PC-9 (cell line): ENCODE data around the gene AFAP1. TPM values are rescaled to one million over a fixed set of nuclear protein-coding genes. Genes with fewer than 3 reads are reported as not detected.

Experiments used
- BruUV-seq: library from RNA; stranded (reverse); fragments of 400-500 nt; replicated peaks from 2 replicates; lab custom pipeline; 2021; lab: Mats Ljungman, UMichigan
- CTCF ChIA-PET: fragments of 300-600 bp; sonication (Branson Sonifier 250); formaldehyde crosslinking; loops from one replicate; lab custom pipeline; 2022; ENCODE audit warnings: antibody characterized with exemption; lab: Charles Lee
- POLR2A ChIA-PET: fragments of 300-600 bp; sonication (Branson Sonifier 250); formaldehyde crosslinking; loops from one replicate; lab custom pipeline; 2022; ENCODE audit warnings: antibody characterized with exemption; ENCODE audit not compliant: unreplicated experiment; lab: Charles Lee
- DNase-seq, 2 experiments: peaks; one replicate each; pipeline versions ENCODE4 v3.0.0 to v3.0.0-alpha.2; 2015 to 2022; ENCODE audit warnings: mixed read lengths in 1 of 2
- H2AFZ ChIP-seq: fragments of 200-600 bp; sonication (generic); 2 replicates; pipeline ENCODE4 v1.8.1; 2017; ENCODE audit warnings: antibody characterized with exemption
- H3F3A ChIP-seq: fragments of 200-600 bp; sonication (generic); 2 replicates; pipeline ENCODE4 v1.8.1; 2017; ENCODE audit warnings: antibody characterized with exemption, mild to moderate bottlenecking, low read depth; ENCODE audit not compliant: insufficient read depth
- H3K27ac ChIP-seq: fragments of 200-600 bp; sonication (generic); 2 replicates; pipeline ENCODE4 v1.6.1; 2016; ENCODE audit warnings: mixed run types
- H3K27me3 ChIP-seq: fragments of 200-600 bp; sonication (generic); 2 replicates; pipeline ENCODE4 v1.6.1; 2016; ENCODE audit warnings: low read depth, mixed run types; ENCODE audit not compliant: insufficient read depth
- H3K36me3 ChIP-seq: fragments of 200-600 bp; sonication (generic); 2 replicates; pipeline ENCODE4 v1.6.1; 2016; ENCODE audit warnings: low read depth, mixed run types
- H3K4me1 ChIP-seq: fragments of 200-600 bp; sonication (generic); replicated peaks from 2 replicates; pipeline ENCODE4 v1.6.1; 2016; ENCODE audit warnings: mixed run types; ENCODE audit not compliant: insufficient read depth
- H3K4me2 ChIP-seq: fragments of 200-600 bp; sonication (generic); 2 replicates; pipeline ENCODE4 v1.6.1; 2017; ENCODE audit warnings: mixed run types
- H3K4me3 ChIP-seq: fragments of 200-600 bp; sonication (generic); 2 replicates; pipeline ENCODE4 v1.6.1; 2016; ENCODE audit warnings: mixed run types
- H3K79me2 ChIP-seq: fragments of 200-600 bp; sonication (generic); 2 replicates; pipeline ENCODE4 v1.6.1; 2017; ENCODE audit warnings: low read depth, mixed run types
- H3K9me2 ChIP-seq: fragments of 200-600 bp; sonication (generic); 2 replicates; pipeline ENCODE4 v1.8.1; 2017; ENCODE audit warnings: mild to moderate bottlenecking; ENCODE audit not compliant: insufficient read depth
- H3K9me3 ChIP-seq: fragments of 200-600 bp; sonication (generic); 2 replicates; pipeline ENCODE4 v1.8.1; 2016; ENCODE audit warnings: low read depth; ENCODE audit not compliant: insufficient read depth
- H4K20me1 ChIP-seq: fragments of 200-600 bp; sonication (generic); 2 replicates; pipeline ENCODE4 v1.8.1; 2017; ENCODE audit not compliant: insufficient read depth
- CTCF ChIP-seq: fragments of 200-600 bp; sonication (generic); conservative IDR thresholded peaks from 2 replicates; pipeline ENCODE4 v1.6.1; 2017; ENCODE audit warnings: mixed run types, antibody characterized with exemption, mild to moderate bottlenecking, moderate library complexity
- EZH2 ChIP-seq: fragments of 200-600 bp; sonication (generic); IDR thresholded peaks from 2 replicates; pipeline ENCODE4 v1.8.0; 2017; ENCODE audit warnings: antibody characterized with exemption, low read depth
- intact Hi-C: fragments of 100-400 bp; cut with micrococcal nuclease; formaldehyde crosslinking; loops from one replicate; pipeline ENCODE4 v1.10.0; 2022; ENCODE audit not compliant: unreplicated experiment
- total RNA-seq: library from RNA; stranded (reverse); gene quantifications from 2 replicates; pipeline ENCODE4 v1.2.3, GENCODE V29; 2021

AFAP1 gene
- total RNA-seq, 1 experiment from 2014 or later: 69.6 TPM

- no peaks in the 10 kb centered on the region for H3K27me3 ChIP-seq
- H3K27ac ChIP-seq: peak overlapping the region; percentile 94
- H3K9me2 ChIP-seq: no peaks in the 10 kb centered on the region
- BruUV-seq: no TSS peak
- ChIA-PET POLR2A (no interaction called here), CTCF (interaction anchor here (0.7 kb wide), 1 partner anchor 31 kb away, joined by 3 read pairs; no protein-coding TSS in a partner anchor)
- DNase-seq: no peak
- H3K4me1 ChIP-seq: peaks cover 95% of the 10 kb centered on the region
- peak overlapping the region; percentile 36 for H3K4me2 ChIP-seq
- no peaks in the 10 kb centered on the region for H3K9me3 ChIP-seq
- peaks cover 81% of the 10 kb centered on the region for H3F3A ChIP-seq
- intact Hi-C loops: no loop called here
- H2AFZ ChIP-seq: no peak overlapping the region
- no peaks in the 10 kb centered on the region for H4K20me1 ChIP-seq
- H3K79me2 ChIP-seq: peaks cover 23% of the 10 kb centered on the region; the same call in 1 of the 2 replicates
- H3K36me3 ChIP-seq: no peaks in the 10 kb centered on the region
- no peak for TF ChIP-seq CTCF
- no peak for TF ChIP-seq EZH2
- no peak overlapping the region for H3K4me3 ChIP-seq
Observed at GRCh38 chr4:7968262-7968896, 28.7 kb upstream of the AFAP1 start.

- Histone ChIP-seq H3K36me3 (no peaks in the 10 kb centered on the region), H3K4me2 (peak overlapping the region; percentile 36), H3K9me2 (no peaks in the 10 kb centered on the region), H3K4me3 (no peak overlapping the region), H3K27me3 (no peaks in the 10 kb centered on the region), H3K27ac (peak overlapping the region; percentile 94), H2AFZ (no peak overlapping the region), H3F3A (peaks cover 75% of the 10 kb centered on the region), H3K9me3 (no peaks in the 10 kb centered on the region), H4K20me1 (no peaks in the 10 kb centered on the region), H3K79me2 (peaks cover 23% of the 10 kb centered on the region; the same call in 1 of the 2 replicates), H3K4me1 (peaks cover 97% of the 10 kb centered on the region)
- BruUV-seq: no TSS peak
- CTCF ChIA-PET: no interaction called here
- intact Hi-C loops: no loop called here
- peak in 1 of 2 experiments; percentile 25 for DNase-seq
- POLR2A ChIA-PET: interaction anchor here (0.7 to 0.8 kb wide), 2 partner anchors 10 to 12 kb away, joined by 5 to 6 read pairs; no protein-coding TSS in a partner anchor
- TF ChIP-seq EZH2: no peak
- TF ChIP-seq CTCF: no peak
Observed at GRCh38 chr4:7967501-7968261, 28.0 kb upstream of the AFAP1 start.

GRCh38 chr4:7967063-7967440 is 27.4 kb upstream of the AFAP1 start:
- no peak overlapping the region for H3K27ac ChIP-seq

More at GRCh38 chr4:7967063-7967440, 27.4 kb upstream of the AFAP1 start:
- Histone ChIP-seq H3K9me2 (no peaks in the 10 kb centered on the region), H3F3A (peaks cover 68% of the 10 kb centered on the region), H3K4me2 (no peak overlapping the region), H3K27me3 (no peaks in the 10 kb centered on the region), H3K79me2 (peaks cover 23% of the 10 kb centered on the region; the same call in 1 of the 2 replicates), H3K36me3 (no peaks in the 10 kb centered on the region), H2AFZ (no peak overlapping the region), H3K4me1 (peaks cover 93% of the 10 kb centered on the region), H3K4me3 (no peak overlapping the region), H4K20me1 (no peaks in the 10 kb centered on the region), H3K9me3 (no peaks in the 10 kb centered on the region)
- ChIA-PET CTCF (no interaction called here), POLR2A (interaction anchor here (0.7 to 0.8 kb wide), 2 partner anchors 11 kb away, joined by 5 to 6 read pairs; no protein-coding TSS in a partner anchor)
- intact Hi-C loops: no loop called here
- TF ChIP-seq EZH2 (no peak), CTCF (no peak)
- no peak for DNase-seq
- BruUV-seq: no TSS peak
